Ovary (tissue), 3 donors: Measurements from ENCODE around the gene DNASE1L3.

Experiments used
- EP300 ChIP-seq: sonication (generic); formaldehyde crosslinking; IDR thresholded peaks from one replicate; pipeline ENCODE4 v1.6.1; 2017; ENCODE audit warnings: antibody characterized with exemption
- POLR2A ChIP-seq: fragments of 450-650 bp; IDR thresholded peaks from one replicate; pipeline ENCODE4 v1.6.1; 2017; ENCODE audit warnings: antibody characterized with exemption, mild to moderate bottlenecking, moderate library complexity
- TF ChIP-seq, protein P1 (sequence below), 3 donors: fragments of 450-650 bp in 2 of 3; fragments of 200-600 bp in 1 of 3; IDR thresholded peaks; one replicate each; pipeline versions ENCODE4 v1.5.1 to v1.8.0; 2016 to 2022; ENCODE audit warnings: antibody characterized with exemption in 3 of 3, mild to moderate bottlenecking in 1 of 3
- donor health status: DM: no; HTN: no; CAD: no.

GRCh38 chr3:58169371-58169770, 41.4 kb downstream of the DNASE1L3 start:
- TF ChIP-seq, protein P1, sequence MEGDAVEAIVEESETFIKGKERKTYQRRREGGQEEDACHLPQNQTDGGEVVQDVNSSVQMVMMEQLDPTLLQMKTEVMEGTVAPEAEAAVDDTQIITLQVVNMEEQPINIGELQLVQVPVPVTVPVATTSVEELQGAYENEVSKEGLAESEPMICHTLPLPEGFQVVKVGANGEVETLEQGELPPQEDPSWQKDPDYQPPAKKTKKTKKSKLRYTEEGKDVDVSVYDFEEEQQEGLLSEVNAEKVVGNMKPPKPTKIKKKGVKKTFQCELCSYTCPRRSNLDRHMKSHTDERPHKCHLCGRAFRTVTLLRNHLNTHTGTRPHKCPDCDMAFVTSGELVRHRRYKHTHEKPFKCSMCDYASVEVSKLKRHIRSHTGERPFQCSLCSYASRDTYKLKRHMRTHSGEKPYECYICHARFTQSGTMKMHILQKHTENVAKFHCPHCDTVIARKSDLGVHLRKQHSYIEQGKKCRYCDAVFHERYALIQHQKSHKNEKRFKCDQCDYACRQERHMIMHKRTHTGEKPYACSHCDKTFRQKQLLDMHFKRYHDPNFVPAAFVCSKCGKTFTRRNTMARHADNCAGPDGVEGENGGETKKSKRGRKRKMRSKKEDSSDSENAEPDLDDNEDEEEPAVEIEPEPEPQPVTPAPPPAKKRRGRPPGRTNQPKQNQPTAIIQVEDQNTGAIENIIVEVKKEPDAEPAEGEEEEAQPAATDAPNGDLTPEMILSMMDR (IDR thresholded peaks at IDR 0.05) = no peak
- TF ChIP-seq POLR2A (no peak), EP300 (no peak)
